Activated T-cell treated with anti-CD3 and anti-CD28 coated beads for 1 hour (primary cell): ENCODE data around the gene MAPK11.

Experiments
- DNase-seq: peaks from one replicate; pipeline ENCODE4 v3.0.0-alpha.2; 2020; ENCODE audit warnings: low read depth

The MAPK11 gene

GRCh38 chr22:50293441-50294318 is 23.5 kb upstream of the MAPK11 start:
- DNase-seq = no peak

DNA sequence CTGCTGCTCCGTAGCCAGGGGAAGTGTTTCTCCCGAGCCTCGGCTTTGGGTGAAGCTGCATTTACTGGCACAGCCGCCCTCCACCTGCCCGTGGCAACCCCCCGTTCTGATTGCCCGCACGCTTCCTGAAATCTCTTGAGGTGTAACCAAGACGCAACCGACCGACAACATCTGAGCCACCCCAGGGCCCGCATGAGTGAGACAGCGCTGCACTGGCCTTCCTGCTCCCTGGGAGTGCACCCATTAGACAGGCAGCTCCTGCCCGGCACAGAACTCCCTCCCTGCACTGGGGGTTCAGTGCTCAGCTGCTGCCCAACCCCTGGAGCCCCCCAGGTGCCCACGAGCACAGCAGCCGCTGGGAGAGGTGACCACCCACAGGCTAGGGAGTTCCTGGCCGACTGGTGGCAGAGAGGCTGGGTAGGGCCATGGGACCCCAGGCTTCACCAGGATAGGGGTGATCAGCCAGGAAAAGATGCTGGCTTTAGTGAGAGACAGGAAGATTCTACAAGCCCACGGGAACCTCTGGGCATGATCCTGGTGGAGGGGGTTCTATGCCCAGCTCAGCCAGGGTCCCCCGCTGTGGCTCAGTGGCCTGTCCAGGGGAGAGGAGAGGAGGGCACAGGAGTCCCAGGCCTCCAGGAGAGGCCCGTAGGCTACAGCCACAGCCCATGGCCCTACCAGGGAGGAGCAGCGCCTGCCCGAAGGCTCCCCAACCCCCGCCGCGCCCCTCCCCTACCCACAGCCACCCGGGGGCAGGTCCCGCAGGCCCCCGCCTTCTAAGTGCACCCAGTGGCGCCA is 22.7 kb upstream of the MAPK11 start:
- DNase-seq = no peak

DNA sequence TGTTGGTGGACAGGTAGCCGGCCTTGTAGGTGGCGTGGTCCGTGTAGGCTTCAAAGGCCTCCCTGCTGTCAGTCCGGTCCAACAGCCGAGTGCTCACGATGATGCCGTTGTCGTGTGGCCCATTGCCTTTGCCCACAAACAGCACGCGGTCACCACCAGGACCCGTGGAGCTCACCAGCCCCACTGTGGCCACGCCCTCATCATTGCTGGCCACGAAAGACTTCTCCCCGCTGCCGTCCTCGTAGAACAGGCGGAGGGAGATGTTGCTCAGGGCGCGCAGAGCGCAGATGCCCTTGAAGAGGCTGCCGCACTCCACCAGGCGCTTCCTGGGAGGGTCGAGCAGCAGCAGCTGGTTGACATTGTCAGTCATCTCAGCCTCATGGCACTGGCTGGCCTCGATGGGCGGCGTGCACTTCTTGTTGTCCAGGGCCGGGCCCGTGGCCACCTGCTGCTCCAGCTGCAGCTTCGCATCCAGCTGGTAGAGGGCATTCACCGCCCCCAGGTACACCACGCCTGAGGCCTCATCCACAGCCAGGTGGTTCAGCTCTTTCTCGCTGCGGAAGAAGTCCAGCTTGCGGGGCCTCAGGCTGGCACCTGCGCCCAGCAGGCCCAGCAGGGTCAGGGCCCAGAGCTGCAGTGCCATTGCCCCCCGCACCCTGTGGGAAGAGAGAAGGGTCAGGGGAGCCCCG is 19.9 kb upstream of the MAPK11 start:
- DNase-seq = no peak

DNA sequence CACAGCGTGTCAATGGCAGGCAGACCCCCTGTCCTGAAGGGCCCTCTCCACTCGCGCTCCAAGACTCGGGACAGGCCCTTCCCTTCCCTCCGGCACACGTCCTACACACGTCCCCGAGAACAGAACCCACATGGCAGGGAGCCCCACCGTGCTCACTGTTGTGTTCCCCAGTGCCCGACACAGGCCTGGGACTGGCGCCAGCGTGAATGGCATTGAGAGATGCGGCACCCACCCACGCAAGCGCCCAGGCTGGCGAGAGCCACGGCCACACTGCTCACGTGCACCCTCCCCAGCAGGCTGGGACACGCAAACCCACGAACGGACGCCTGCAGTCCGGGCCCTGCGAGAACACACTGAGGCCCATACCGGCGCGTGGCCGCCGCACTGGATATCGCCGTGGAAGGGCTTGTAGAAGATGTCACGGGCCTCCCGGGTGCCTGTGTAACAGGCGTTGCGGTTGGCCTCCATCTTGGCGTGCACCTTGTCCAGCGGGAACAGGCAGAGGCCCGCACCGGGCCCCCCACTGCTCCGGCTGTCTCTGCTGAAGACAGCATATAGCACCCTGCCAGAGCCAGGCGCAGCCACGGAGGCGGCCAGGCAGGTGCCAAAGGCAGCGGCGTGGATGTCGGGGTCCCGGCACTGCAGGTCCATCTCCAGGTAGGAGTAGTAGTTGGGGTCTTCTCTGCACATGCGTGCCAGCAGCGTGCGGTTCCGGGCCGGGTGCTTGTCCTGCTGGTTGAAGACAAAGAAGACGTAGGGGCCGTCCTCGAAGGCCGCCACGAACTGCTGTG is 19.2 kb upstream of the MAPK11 start:
- DNase-seq = no peak

- no peak for DNase-seq
Observed at GRCh38 chr22:50287731-50288130, 17.6 kb upstream of the MAPK11 start.

DNA sequence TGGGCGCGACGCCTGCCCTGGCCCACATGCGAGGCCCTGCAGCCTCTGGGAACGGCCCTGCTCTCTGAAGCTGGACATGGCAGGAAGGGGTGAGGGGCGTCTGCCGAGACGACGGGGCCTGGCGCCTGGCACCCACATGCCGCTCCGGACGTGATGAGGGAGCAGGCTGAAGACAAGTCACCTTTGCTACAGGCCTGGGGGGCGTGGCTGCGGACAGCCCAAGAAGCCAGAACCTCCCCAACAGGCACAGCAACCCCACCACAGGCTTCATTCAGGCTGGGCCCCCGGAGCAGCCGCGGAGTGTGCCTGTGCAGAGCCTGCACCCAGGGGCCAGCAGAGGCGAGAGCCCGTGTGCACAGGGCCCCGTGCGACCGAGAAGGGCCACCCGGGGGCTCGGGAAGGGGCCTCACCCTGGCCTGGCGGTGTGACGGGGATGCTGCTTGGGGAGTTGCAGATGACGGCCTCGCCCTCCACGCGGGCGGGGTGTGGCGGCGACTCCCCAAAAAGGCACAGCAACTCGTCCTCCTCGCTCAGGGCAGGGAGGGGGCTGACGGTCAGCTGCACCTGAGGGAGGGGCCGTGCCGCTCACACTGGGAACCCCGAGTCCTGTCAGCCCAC is 16.6 kb upstream of the MAPK11 start:
- no peak for DNase-seq

GRCh38 chr22:50286275-50286674 is 16.1 kb upstream of the MAPK11 start:
- DNase-seq = no peak

DNA sequence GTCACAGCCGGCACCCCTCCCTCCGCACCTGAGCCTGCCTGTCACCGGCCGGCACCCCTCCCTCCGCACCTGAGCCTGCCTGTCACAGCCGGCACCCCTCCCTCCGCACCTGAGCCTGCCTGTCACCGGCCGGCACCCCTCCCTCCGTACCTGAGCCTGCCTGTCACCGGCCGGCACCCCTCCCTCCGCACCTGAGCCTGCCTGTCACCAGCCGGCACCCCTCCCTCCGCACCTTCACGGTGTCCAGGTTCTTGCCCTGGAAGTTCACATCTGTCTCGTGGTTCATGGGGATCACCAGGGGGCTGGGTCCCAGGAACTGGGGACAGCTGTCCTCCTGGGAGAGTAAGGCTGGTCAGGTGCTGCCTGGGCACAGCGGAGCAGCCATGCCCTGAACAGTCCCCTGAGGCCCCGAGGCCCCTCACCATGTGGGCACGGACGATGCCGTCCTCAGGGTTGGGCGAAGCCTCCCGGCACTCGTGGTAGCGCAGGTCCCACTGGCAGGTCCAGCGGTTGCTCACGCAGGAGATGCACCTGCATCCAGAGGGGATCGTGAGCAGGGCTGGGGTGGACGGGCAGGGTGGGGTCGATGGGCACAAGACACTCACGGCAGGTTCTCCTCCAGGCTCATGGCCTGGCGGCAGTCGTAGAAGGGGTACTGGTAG is 15.5 kb upstream of the MAPK11 start:
- DNase-seq = no peak

DNA sequence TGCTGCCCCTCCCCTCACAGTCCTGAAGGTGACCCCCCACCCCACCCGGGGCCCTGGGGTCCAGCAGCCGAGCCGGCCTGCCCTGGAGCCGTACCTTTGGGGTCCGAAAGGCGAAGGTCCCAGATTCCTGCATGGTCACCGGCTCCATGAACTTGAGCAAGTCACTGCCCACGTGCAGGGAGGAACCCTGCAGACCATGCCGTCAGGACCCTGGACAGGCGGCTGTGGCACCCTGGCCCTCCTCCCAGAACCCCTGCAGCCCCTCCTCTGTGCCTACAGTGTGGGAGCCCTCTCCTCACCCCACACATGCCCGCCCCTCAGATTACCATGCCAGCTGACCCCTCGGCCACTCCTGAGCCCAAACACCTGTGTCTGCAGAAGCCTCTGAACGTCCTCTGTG is 14.3 kb upstream of the MAPK11 start:
- no peak for DNase-seq

GRCh38 chr22:50283821-50284220 is 13.6 kb upstream of the MAPK11 start:
- no peak for DNase-seq

DNA sequence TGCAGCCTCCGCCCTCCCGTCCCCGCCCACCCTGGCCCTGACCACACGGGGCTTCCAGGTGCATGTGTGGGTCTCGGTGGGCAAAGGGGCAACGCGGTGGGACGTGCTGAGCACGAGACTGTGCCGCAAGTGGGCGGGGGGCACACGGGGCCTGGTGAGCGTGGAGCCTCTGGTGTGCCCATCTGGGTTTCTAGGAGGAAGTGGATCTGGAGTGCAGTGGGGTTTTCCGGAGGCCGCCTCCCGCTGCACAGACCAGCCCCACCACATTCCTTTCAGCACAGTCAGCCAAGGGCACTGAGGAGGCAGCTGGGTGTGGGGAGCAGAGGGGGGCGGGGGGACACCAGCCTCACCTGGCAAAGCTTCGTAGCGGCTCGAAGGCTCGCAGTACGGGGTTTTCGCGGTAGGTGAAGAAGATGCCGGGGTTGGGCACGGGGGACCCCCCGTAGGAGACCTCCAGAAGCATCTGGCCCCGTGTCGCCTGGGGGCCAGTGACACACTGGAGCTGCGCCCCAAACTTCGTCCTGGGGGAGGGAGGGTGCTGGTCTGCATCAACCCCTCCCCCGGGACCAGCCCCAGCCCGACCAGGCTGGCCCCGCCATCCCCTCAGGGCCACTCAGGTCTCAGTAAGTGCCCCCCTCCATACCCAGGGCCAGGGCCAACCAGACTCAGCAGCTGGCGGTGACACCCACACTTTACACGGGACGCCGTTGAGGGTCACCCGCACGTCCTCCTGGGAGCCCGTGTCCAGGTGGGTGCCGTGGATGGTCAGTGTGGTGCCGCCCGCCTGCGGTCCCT is 12.4 kb upstream of the MAPK11 start:
- no peak for DNase-seq

- no peak for DNase-seq
Observed at GRCh38 chr22:50281957-50282356, 11.8 kb upstream of the MAPK11 start.

DNA sequence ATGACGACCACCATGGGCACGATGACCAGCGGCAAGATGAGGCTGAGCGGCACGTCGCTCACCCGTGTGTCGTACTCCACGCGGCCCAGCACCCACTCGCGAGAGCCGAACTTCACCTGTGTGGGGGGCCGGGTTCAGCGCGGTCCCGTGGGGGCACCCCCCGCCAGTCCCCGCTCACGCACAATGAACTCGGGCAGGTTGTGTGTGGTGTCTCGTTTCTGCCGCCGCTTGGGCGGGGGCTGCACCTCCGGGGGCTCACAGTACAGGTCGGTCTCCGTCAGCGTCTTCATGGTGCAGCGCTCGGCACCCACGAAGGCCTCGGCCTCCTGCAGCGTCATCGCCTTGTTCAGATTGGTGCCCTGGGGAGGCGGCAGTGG is 11.2 kb upstream of the MAPK11 start:
- no peak for DNase-seq

DNA sequence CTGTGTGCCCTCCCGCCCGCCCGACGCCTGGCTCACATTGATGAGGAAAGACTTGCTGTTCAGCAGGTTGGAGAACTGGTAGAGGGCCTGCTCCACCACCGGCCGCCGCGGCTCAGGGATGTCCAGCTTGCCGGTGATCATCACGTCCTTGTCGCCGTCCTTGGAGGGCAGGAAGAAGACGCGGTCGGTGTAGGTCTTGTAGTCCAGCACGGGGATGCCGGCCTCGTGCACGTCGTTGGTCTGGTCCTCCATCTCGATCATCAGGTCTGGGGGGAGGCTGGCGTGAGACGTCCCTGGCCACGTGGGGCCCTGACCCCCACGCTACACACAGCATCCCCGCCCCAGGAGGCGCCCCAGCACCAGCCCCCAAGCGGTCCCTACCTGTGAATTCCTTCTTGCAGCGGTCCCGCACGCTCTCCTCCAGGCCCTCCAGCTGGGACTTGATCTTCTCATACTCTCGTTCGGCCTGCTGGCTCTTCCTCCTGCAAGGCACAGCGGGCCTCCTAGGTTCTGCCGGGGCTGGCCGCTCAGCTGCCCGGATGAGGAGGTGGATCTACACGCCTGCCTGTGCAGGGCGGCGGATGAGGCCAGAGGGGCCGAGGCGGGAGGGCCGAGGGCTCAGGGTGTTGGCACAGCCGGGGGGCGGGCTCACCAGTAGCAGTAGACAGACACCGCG is 10.7 kb upstream of the MAPK11 start:
- DNase-seq = no peak

- DNase-seq = no peak
Observed at GRCh38 chr22:50280022-50280707, 10.0 kb upstream of the MAPK11 start.

DNA sequence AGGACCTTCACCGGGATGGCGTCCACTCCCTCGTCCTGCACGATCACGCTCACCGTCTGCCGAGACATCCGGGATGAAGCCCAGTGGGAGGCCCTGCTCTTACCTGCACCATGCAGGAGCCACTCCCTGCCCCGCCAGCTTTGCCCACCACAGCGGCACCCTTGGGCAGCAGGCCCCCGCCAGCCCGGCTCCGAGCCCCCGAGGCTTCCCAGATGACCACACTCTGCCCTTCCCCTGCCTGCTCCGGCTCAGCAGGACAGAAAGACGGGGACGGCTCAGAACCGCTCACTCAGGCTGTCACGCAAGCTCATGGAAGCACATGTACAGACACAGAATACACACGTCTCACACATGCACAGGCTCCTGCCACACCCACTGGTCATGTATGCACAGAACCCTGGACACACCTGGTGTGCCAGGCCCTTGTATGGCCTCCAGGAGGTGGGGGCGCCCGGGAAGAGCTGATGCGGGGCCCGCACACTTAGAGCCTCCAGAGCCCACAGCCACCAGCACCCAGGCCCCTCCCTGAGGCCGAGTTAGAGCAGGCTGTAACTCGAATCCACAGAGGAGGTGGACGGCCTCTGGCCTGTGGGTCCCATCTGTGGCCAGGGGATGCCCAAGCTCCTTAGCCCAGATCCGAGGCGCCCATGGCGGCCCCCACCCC is 8.9 kb upstream of the MAPK11 start:
- no peak for DNase-seq

DNA sequence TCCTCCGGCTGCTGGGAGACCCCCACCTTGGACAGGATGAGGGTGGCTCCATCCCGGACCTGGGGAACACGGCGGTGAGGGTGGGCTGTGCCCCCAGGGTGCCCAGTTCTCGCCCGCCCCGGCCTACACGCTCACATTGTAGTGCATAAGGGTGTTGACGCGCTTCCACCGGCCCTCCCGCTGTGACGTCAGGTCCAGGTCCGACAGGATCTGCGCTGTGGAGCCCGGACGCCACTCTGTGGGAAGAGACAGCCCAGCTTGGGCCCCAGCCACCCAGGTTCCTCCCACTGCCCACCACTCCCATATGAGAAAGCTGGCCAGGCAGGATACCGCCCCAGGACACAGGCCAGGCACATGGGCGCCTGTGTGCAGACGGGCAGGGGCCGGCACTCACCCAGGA is 8.3 kb upstream of the MAPK11 start:
- no peak for DNase-seq

- no peak for DNase-seq
Observed at GRCh38 chr22:50277761-50278160, 7.6 kb upstream of the MAPK11 start.
